ENCODE measurements around the gene PRPF40A.

GRCh38 chr2:152763651-152764050, 46.4 kb upstream of the PRPF40A start:
- 0 out of 2 replicates have a peak, but pooled peaks have one; percentile 26 for TF ChIP-seq POLR2AphosphoS5 (IDR thresholded peaks at IDR 0.05; ENCODE audit: low read depth, low read length)
- TF ChIP-seq TAF1 (IDR thresholded peaks at IDR 0.05; ENCODE audit: borderline replicate concordance, insufficient read depth, low read length): no peak
- TF ChIP-seq SIN3A (IDR thresholded peaks at IDR 0.05; ENCODE audit: borderline replicate concordance, insufficient read depth, low read length): no peak
